Mesenchymal stem cell (in vitro differentiated cells and primary cell): ENCODE measurements around the gene LITAF.

Source experiments
- DNase-seq: peaks from one replicate; pipeline ENCODE4 v3.0.0-alpha.2; 2013
- H2AFZ ChIP-seq: one replicate; pipeline ENCODE4 v1.6.1; 2013; ENCODE audit warnings: low read depth, mild to moderate bottlenecking, control low read depth, inconsistent platforms, low read length, moderate library complexity
- H2AK5ac ChIP-seq: 2 replicates; pipeline ENCODE4 v1.6.1; 2013; ENCODE audit warnings: low read length, moderate library complexity, mild to moderate bottlenecking, inconsistent platforms; ENCODE audit not compliant: severe bottlenecking
- H2BK120ac ChIP-seq: one replicate; pipeline ENCODE4 v1.6.1; 2013; ENCODE audit warnings: low read depth, mild to moderate bottlenecking, inconsistent platforms, low read length, moderate library complexity
- H2BK12ac ChIP-seq, 2 experiments: one replicate each; pipeline ENCODE4 v1.6.1; 2013; ENCODE audit warnings: inconsistent platforms in 2 of 2, low read length in 2 of 2, mild to moderate bottlenecking in 2 of 2, moderate library complexity in 2 of 2, control low read depth in 1 of 2
- H2BK15ac ChIP-seq: one replicate; pipeline ENCODE4 v1.6.1; 2013; ENCODE audit warnings: mild to moderate bottlenecking, low read depth, inconsistent platforms; ENCODE audit not compliant: poor library complexity, severe bottlenecking
- H2BK5ac ChIP-seq: 2 replicates; pipeline ENCODE4 v1.6.1; 2013; ENCODE audit warnings: low read depth, mild to moderate bottlenecking, low read length, control low read depth, inconsistent platforms; ENCODE audit not compliant: poor library complexity, severe bottlenecking
- H3K14ac ChIP-seq, 2 experiments: one replicate each; pipeline ENCODE4 v1.6.1; 2013; ENCODE audit warnings: inconsistent platforms in 2 of 2, low read length in 2 of 2, control low read depth in 1 of 2, mild to moderate bottlenecking in 1 of 2, moderate library complexity in 1 of 2
- H3K18ac ChIP-seq, 2 experiments: one replicate each; pipeline ENCODE4 v1.6.1; 2013; ENCODE audit warnings: inconsistent platforms in 2 of 2, low read length in 2 of 2, control low read depth in 1 of 2, low read depth in 1 of 2, mild to moderate bottlenecking in 1 of 2
- H3K23ac ChIP-seq, 2 experiments: one replicate each; pipeline ENCODE4 v1.6.1; 2013; ENCODE audit warnings: inconsistent platforms in 2 of 2, low read length in 2 of 2, mild to moderate bottlenecking in 2 of 2, moderate library complexity in 2 of 2, control low read depth in 1 of 2
- H3K27ac ChIP-seq: 2 replicates; pipeline ENCODE4 v1.5.1; 2013; ENCODE audit warnings: mild to moderate bottlenecking, moderate library complexity, low read length, control low read depth, inconsistent platforms; ENCODE audit not compliant: poor library complexity, severe bottlenecking
- H3K27me3 ChIP-seq, 2 experiments: 2 replicates each; pipeline versions ENCODE4 v1.6.1 to v1.7.0; 2013; ENCODE audit warnings: low read length in 2 of 2, mild to moderate bottlenecking in 2 of 2, moderate library complexity in 2 of 2, control low read depth in 1 of 2, inconsistent platforms in 1 of 2; ENCODE audit not compliant: control insufficient read depth in 1 of 2, insufficient read depth in 1 of 2
- H3K36me3 ChIP-seq, 2 experiments: 2 replicates each; pipeline versions ENCODE4 v1.6.1 to v1.7.0; 2013; ENCODE audit warnings: low read length in 2 of 2, control low read depth in 1 of 2, inconsistent platforms in 1 of 2, low read depth in 1 of 2, mild to moderate bottlenecking in 1 of 2; ENCODE audit not compliant: insufficient read depth in 2 of 2, control insufficient read depth in 1 of 2
- H3K4ac ChIP-seq, 2 experiments: one replicate each; pipeline ENCODE4 v1.6.1; 2013; ENCODE audit warnings: inconsistent platforms in 2 of 2, low read length in 2 of 2, mild to moderate bottlenecking in 2 of 2, moderate library complexity in 2 of 2, control low read depth in 1 of 2, low read depth in 1 of 2
- H3K4me1 ChIP-seq: 2 replicates; pipeline ENCODE4 v1.6.1; 2013; ENCODE audit warnings: low read depth, low read length, control low read depth; ENCODE audit not compliant: control insufficient read depth, insufficient read depth
- H3K4me2 ChIP-seq: 2 replicates; pipeline ENCODE4 v1.6.1; 2013; ENCODE audit warnings: low read length, mild to moderate bottlenecking, inconsistent platforms; ENCODE audit not compliant: poor library complexity, severe bottlenecking
- H3K4me3 ChIP-seq, 2 experiments: 2 replicates each; pipeline versions ENCODE4 v1.5.1 to v1.7.0; 2013; ENCODE audit warnings: low read length in 2 of 2, mild to moderate bottlenecking in 2 of 2, control low read depth in 1 of 2, low read depth in 1 of 2; ENCODE audit not compliant: insufficient read depth in 1 of 2
- H3K79me1 ChIP-seq: replicated peaks from 2 replicates; pipeline ENCODE4 v1.6.1; 2013; ENCODE audit warnings: mild to moderate bottlenecking, control low read depth, low read length, inconsistent platforms; ENCODE audit not compliant: poor library complexity, severe bottlenecking
- H3K9ac ChIP-seq: 2 replicates; pipeline ENCODE4 v1.7.0; 2013; ENCODE audit warnings: mild to moderate bottlenecking, low read length, moderate library complexity
- H3K9me3 ChIP-seq: 2 replicates; pipeline ENCODE4 v1.7.0; 2013; ENCODE audit warnings: mild to moderate bottlenecking, low read length; ENCODE audit not compliant: control insufficient read depth
- H4K8ac ChIP-seq: one replicate; pipeline ENCODE4 v1.6.1; 2013; ENCODE audit warnings: inconsistent platforms, mild to moderate bottlenecking, low read length, moderate library complexity
- H4K91ac ChIP-seq: one replicate; pipeline ENCODE4 v1.6.1; 2013; ENCODE audit warnings: mild to moderate bottlenecking, low read length, inconsistent platforms
- WGBS: methylation state at CpG from one replicate; pipeline ENCODE4 v1.1.7; 2013; ENCODE audit warnings: mixed read lengths; 5-methylcytosine and 5-hydroxymethylcytosine counted together

Gene LITAF

GRCh38 chr16:11601911-11602310 is 15.2 kb upstream of the LITAF start:
- H3K36me3 ChIP-seq: no peaks in the 10 kb centered on the region
- no peak overlapping the region for H2BK15ac ChIP-seq
- H3K27me3 ChIP-seq: peaks cover 5 to 7% of the 10 kb centered on the region in 2 experiments
- H3K27ac ChIP-seq: no peak overlapping the region
- H2BK5ac ChIP-seq: no peak overlapping the region
- H3K79me1 ChIP-seq: no peaks in the 10 kb centered on the region
- H3K23ac ChIP-seq: no peak overlapping the region
- H2AK5ac ChIP-seq: no peak overlapping the region
- H3K9ac ChIP-seq: no peak overlapping the region
- H3K9me3 ChIP-seq: no peaks in the 10 kb centered on the region
- H2BK120ac ChIP-seq: no peak overlapping the region
- peak overlapping the region in 1 of 2 experiments; percentile 5 for H2BK12ac ChIP-seq
- H3K4me1 ChIP-seq: peaks cover 20% of the 10 kb centered on the region
- H3K4ac ChIP-seq: no peak overlapping the region
- no peak overlapping the region for H3K4me2 ChIP-seq
- no peak overlapping the region for H2AFZ ChIP-seq
- 93% methylated on average over 7 of the region's 8 CpGs for WGBS
- H3K14ac ChIP-seq: no peak overlapping the region
- H4K91ac ChIP-seq: no peak overlapping the region
- DNase-seq: no peak
- H3K4me3 ChIP-seq: no peak overlapping the region
- no peak overlapping the region for H3K18ac ChIP-seq
- H4K8ac ChIP-seq: no peak overlapping the region

- Histone ChIP-seq H2BK5ac (no peak overlapping the region), H3K4me1 (peaks cover 20% of the 10 kb centered on the region), H3K4me3 (no peak overlapping the region), H3K27me3 (peaks cover 5 to 7% of the 10 kb centered on the region in 2 experiments), H3K9ac (no peak overlapping the region), H4K91ac (no peak overlapping the region), H3K4ac (no peak overlapping the region), H2BK15ac (no peak overlapping the region), H2BK120ac (no peak overlapping the region), H2BK12ac (peak overlapping the region in 1 of 2 experiments; percentile 5), H2AK5ac (no peak overlapping the region), H3K14ac (no peak overlapping the region), H2AFZ (no peak overlapping the region), H3K9me3 (no peaks in the 10 kb centered on the region), H3K23ac (no peak overlapping the region), H4K8ac (no peak overlapping the region), H3K4me2 (no peak overlapping the region), H3K79me1 (no peaks in the 10 kb centered on the region), H3K18ac (no peak overlapping the region), H3K27ac (no peak overlapping the region), H3K36me3 (no peaks in the 10 kb centered on the region)
- DNase-seq: no peak
- WGBS: 90% methylated on average over 8 of the region's 8 CpGs
These were observed 14.7 kb upstream of the LITAF start for GRCh38 chr16:11601425-11601824.

GRCh38 chr16:11599579-11599978 is 12.9 kb upstream of the LITAF start:
- Histone ChIP-seq H2AFZ (no peak overlapping the region), H3K9ac (no peak overlapping the region), H3K4ac (no peak overlapping the region), H2BK120ac (no peak overlapping the region), H2BK5ac (no peak overlapping the region), H4K91ac (no peak overlapping the region), H2BK12ac (no peak overlapping the region), H3K18ac (no peak overlapping the region), H3K23ac (no peak overlapping the region), H3K4me3 (no peak overlapping the region), H3K14ac (no peak overlapping the region), H2AK5ac (peak overlapping the region; percentile 76), H3K9me3 (no peaks in the 10 kb centered on the region), H3K27me3 (no peaks in the 10 kb centered on the region), H3K27ac (no peak overlapping the region), H4K8ac (no peak overlapping the region), H3K36me3 (no peaks in the 10 kb centered on the region), H3K4me1 (peaks cover 26% of the 10 kb centered on the region), H3K79me1 (no peaks in the 10 kb centered on the region), H2BK15ac (peak overlapping the region; percentile 65), H3K4me2 (no peak overlapping the region)
- WGBS: 95% methylated on average over 4 of the region's 4 CpGs
- DNase-seq: no peak

GRCh38 chr16:11597235-11598095 is 10.7 kb upstream of the LITAF start:
- Histone ChIP-seq H3K9ac (no peak overlapping the region), H2AK5ac (peak overlapping the region; percentile 64), H2BK120ac (peak overlapping the region; percentile 62), H2BK15ac (peak overlapping the region; percentile 89), H2BK5ac (no peak overlapping the region), H3K14ac (peak overlapping the region in 1 of 2 experiments; percentile 35), H4K8ac (peak overlapping the region; percentile 91), H3K79me1 (no peaks in the 10 kb centered on the region), H2AFZ (no peak overlapping the region), H3K27ac (no peak overlapping the region), H3K23ac (no peak overlapping the region), H3K9me3 (no peaks in the 10 kb centered on the region), H3K27me3 (no peaks in the 10 kb centered on the region), H4K91ac (peak overlapping the region; percentile 43), H3K4me3 (no peak overlapping the region), H2BK12ac (peak overlapping the region; percentile 12 to 18), H3K4me2 (no peak overlapping the region), H3K4ac (peak overlapping the region; percentile 35 to 81), H3K4me1 (peaks cover 24% of the 10 kb centered on the region), H3K36me3 (no peaks in the 10 kb centered on the region), H3K18ac (peak overlapping the region; percentile 16 to 69)
- peak; percentile 70 for DNase-seq
- WGBS: 69% methylated on average over 13 of the region's 14 CpGs
